HG03159 (cell line): ENCODE results near the gene GSDME.
"Not testable (repeated sequence)": the region's sequence is repeated elsewhere in the genome, so short reads cannot be mapped to it uniquely, and the experiment has no call there.

Source experiments
- ATAC-seq: cut with Tn5 transposase; IDR thresholded peaks from one replicate; pipeline ENCODE4 v1.9.1; 2021; ENCODE audit warnings: mild to moderate bottlenecking, moderate library complexity; ENCODE audit not compliant: unreplicated experiment

Gene GSDME

DNA sequence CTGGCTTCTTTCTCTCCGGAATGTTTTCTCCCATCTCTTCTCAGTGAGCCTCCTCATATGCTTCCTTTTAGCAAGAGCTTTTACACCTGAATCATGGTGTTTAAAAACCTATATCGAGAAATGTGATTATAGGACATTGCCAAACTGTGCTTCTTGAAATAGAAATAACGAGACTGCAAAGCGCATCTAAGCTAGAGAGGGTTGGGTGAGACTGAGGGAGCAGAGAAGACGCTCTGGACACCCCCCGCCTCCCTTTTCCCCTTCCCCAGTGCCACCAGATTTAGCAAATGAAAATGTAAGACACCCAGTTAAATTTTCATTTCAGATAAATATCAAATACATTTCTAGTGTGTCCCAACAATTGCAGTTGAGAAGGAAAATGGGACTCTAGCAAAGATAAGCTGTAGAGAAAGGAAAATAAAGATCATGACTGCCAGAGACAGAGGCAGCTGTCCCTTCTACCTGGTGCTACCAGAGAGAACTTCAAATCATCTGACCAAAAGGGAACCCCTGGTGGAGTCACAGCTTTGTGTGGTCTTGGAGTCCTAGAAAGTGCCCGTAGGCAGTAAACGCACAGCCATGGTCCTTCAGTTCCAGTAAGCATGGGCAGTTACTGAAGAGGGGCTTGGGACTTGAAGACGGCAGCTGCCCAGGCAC is 14.6 kb downstream of the GSDME start:
- no peak for ATAC-seq

DNA sequence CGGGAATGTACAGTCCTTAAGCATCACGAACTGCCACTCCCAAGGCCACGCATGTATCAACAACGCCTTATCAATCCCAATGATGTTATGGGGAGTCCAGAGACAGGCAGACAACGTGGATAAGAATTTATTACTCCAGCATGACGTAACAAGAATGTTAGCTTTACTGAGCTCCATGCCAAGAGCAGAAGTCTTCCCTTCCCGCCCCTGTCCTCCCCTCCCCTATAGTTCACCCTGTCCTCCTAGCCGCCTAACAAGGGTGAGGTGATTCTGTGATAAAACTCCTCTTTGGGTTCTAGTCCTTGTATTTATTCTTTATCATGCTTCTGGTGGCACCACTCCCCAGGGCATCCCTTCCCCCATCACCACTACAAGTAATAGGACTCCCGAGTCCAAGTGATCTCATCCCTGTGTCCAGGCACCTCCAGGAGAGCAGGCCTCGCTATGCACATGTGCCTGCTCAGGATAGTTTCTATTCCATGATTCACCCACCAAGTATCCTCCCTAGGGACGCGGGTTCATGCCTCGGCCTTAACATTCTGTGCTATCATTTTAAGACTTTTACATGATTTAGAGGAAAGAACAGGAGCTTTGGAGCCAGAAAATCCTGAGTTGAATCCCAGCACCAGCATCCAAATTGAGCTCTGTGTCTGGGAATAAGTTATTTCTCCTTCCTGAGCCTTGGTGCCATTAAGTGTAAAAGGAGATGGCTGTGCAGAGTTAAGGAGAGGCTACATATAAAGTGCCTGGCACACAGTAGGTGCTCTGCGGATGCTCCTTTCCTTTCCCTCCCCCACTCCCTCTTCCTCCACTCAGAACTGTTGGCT is 15.4 kb downstream of the GSDME start:
- ATAC-seq, result no peak

DNA sequence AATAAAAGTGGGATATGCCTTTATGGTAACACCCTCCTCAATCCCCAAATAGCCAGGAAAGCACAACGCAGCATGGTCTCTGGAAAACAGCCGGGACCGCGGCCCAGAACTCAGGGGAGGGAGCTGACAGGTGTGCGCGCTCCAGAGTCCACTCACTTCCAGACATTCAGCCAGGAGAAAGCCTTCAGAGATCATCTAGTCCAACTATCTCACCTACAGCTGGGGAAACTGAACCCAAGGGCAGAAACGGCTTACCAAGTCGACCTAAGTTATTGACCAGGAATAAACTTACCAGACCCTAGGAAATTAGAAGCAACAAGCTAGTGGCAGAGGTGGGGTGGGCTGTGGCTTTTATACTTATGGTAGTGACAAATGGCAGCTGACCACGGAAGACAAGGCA is 16.4 kb downstream of the GSDME start:
- no peak for ATAC-seq

DNA sequence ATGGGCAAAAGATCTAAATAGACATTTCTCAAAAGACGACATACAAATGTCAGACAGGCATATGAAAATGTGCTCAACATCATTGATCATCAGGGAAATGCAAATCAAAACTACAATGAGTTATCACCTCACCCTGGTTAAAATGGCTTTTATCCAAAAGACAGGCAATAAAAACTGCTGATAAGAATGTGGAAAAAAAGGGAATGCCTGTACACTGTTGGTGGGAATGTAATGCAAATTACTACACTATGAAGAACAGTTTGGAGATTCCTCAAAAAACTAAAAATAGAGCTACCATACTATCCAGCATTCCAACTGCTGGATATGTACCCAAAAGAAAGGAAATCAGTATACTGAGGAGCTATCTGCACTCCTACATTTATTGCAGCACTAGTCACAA is 18.0 kb downstream of the GSDME start:
- no peak for ATAC-seq

DNA sequence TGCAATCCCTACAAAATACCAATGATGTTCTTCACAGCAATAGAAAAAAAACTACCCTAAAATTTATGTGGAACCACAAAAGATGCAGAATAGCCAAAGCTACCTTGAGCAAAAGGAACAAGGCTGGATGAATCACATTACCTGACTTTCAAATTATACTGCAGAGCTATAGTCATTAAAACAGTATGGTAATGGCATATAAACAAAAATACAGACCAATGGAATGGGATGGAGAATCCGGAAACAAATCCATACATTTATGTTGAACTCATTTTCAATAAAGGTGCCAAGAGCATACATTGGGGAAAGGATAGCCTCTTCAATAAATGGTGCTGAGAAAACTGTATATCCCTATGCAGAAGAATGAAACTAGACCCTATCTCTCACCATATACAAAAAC is 18.7 kb downstream of the GSDME start:
- ATAC-seq, result no peak

DNA sequence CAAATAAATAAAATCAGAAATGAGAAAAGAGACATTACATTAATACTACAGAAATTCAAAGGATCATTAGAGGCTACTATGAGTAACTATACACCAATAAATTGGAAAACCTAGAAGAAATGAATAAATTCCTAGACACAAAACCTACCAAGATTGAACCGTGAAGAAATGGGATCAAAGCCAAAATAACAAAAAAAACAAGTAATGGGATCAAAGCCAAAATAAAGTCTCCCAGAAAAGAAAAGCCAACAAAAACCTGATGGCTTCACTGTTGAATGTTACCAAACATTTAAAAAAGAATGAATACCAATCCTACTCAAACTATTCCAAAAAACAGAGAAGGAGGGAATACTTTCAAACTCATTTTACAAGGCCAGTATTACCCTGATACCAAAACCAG is 20.0 kb downstream of the GSDME start:
- no peak for ATAC-seq

DNA sequence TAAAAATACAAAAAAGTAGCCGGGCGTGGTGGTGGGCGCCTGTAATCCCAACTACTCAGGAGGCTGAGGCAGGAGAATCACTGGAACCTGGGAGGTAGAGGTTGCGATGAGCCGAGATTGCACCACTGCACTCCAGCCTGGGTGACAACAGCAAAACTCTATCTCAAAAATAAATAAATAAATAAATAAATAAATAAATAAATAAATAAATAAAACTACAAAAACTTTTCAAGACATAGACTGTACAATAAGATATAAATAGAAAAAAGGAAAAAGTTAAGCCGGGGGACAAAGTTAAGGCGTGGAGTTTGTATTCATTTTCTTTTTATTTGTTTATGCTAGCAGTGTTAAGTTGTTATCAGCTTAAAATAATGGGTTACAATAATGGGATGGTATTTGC is 21.7 kb downstream of the GSDME start:
- not testable (repeated sequence) for ATAC-seq

DNA sequence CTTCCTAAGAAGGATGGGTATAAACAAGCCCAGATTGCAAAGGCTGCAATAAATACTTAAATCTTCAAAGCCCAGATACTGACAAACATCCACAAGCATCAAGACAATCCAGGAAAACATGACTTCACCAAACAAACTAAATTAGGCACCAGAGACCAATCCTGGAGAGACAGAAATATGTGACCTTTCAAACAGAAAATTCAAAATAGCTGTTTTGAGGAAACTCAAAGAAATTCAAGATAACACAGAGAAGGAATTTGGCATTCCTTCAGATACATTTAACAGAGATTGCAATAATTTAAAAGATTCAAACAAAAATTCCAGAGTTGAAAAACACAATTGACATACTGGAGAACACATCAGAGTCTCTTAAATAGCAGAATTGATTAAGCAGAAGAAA is 23.0 kb downstream of the GSDME start:
- no peak for ATAC-seq

DNA sequence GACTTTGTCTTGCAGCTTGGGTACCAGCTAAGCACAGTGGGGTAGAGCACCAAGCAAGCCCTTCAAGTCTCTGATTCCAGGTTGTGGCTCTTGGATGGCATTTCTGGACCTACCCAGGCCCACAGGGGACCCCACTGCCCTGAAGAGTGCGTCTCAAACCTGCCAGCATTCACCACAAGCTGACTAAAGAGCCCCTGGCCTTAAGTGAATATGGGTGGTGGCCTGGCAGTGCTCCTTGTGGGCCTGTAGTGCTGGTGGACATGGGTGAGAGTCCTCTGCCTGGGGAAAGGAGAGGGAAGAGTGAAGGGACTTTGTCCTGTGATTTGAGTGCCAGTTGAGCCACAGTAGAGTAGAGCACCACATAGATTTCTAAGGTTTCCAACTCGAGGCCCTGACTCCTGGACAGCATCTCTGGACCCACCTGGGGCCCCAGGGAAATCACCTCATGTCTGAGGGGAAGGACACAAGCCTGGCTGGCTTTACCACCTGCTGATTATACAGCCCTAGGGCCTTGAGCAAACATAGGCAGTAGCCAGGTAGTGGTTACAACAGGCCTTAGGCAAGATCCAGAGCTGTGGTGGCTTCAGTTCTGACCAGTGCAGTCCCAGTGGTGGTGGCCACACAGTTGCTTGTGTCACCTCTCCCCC is 23.7 kb downstream of the GSDME start:
- ATAC-seq, result peak; percentile 5

DNA sequence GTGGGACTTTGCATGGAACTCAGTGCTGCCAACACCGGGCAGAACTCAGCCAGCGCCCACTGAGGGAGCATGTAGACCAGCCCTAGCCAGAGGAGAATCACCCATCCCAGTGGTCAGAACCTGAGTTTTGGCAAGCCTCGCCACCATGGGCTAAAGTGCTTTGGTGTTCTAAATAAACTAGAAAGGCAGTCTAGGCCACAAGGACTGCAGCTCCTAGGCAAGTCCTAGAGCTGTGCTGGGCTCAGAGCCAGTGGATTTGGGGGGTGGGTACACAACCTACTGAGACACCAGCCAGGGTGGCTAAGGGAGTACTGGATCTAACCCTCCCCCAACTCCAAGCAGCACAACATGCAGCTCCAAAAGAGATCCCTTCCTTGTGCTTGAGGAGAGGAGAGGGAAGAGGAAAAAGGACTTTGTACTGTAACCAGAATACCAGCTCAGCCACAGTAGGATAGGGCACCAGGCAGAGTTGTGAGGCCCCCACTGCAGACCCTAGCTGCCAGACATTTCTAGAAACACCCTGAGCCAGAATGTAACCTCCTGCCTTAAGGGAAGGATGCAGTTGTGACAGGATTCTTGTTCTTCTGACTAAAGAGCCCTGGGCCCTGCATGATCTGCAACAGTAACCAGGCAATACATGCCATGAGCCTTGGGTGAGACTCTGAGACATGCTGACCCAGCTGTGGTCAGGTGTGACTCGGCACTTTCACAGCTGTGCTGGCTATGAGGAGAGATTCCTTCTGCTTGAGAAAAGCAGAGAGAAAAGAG is 24.4 kb downstream of the GSDME start:
- peak; percentile 65 for ATAC-seq

DNA sequence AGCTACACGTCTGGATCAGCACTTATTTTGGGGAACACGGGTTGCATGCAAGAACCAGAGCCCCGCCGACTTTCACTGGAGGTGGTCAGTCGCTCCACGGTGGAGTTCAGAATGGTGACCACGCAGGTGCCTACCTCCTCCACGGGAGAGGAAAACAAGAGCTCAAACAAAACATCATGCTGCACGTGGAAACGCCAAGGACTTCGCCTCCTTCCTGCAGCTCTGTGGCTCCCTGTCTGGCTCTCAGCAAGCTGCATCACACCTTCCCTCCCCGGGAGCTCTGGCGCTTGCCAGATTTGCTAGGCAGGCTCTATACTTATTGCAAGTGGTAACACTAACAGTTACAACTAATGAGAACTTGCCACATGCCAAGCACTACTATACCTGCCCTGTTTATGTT is 26.0 kb downstream of the GSDME start:
- no peak for ATAC-seq

DNA sequence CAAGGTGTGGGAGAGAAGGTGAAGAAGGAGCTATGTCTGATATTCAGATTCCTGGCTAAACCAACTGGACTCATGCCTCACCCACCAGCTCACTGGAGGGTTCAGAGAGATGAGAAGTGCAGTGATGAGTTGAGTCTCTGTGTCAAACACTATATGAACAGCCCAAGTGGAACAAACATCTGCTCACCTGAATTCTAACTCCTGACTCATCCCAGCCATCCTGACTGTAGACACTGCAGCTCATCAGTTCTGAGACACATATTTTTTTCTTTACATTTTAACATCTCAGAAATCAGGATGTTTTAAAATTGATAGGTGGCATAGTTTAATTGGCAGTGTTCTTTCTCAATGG is 27.3 kb downstream of the GSDME start:
- ATAC-seq, result no peak

DNA sequence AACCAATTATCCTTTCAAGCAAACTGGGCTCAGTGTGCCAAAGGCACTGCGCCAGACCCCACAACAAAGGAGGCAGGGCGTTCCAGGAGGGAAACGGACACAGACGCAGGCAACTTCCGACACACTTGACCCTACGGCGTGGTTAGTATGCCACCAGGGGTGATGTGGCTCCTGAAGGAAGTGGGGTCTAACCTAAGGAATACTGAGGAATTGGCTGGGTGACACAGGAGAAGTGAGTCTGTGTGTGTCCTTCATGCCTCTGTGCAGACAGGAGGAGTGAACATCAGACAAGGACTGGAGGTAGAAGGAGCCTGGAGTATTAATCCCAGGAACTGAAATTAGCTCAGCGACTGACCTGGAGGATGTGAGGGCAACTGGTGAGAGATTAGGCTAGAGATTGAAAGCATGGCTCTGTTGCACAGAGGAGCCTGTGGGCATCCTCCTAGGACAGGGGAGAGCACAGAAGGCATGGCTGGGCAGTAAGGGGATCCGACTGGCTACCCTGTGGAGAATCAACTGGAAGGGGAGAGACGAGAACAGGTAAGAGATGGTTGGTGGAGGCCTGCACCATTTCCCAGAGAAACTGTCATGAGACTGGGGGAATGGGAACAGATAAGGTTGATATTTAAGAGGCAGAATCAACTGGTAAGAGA is 27.8 kb downstream of the GSDME start:
- ATAC-seq, result no peak

DNA sequence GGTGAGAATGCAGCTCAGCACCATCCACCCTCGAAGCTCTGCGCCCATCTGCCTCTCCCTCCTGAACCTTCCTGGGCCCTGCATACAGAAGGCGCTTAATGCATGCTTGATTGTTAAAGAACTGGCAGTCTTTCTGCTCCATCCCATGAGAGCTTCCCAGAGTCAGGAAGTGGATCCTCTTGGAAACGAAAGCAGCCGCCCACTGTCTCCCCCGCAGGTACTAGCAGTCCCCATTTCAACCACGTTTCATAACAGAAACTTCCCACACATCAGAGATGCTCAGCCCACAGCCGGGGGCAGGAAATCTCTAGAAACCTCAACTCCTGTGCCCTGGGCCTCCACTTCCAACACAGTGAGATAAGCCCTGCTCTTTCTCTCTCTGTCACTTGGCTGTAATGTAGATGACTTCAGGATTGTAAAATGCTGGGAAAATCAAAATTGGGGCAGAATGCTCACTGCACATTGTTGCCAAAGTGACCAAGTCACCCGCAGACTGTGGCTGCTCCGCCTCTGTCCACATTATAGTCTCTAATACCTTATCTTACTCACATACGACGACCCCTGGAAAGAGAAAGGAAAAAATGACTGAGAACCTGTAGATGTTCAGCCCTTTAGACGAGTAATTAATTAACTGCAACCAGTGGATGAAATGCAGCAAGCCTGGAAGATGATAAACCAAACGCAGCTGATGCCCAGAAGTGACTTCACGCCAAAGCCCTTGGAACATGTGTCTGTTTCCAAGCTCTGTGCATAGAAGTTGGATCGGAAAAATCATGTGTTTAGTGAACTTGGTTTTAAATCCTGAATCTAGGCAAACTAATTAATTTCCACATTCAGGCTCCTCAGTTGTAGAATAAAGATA is 28.5 kb downstream of the GSDME start:
- no peak for ATAC-seq

DNA sequence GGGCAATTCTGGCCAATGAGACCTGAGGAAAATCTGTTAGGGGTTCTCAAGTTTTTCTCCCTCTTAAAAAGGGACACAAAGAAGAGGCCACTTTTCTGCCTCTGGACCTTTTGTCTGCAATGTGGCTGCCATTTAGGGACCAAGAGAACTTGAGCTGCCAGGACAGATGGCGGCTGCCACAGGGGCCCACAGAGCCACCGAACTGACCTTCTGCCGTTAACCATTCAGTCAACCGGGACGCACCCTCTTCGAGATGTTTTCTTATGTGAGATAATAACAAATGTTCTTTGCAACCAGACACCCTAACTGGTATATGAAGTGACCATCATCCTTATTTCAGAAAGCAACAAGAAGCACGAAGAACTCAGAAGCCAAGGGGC is 29.2 kb downstream of the GSDME start:
- no peak for ATAC-seq

DNA sequence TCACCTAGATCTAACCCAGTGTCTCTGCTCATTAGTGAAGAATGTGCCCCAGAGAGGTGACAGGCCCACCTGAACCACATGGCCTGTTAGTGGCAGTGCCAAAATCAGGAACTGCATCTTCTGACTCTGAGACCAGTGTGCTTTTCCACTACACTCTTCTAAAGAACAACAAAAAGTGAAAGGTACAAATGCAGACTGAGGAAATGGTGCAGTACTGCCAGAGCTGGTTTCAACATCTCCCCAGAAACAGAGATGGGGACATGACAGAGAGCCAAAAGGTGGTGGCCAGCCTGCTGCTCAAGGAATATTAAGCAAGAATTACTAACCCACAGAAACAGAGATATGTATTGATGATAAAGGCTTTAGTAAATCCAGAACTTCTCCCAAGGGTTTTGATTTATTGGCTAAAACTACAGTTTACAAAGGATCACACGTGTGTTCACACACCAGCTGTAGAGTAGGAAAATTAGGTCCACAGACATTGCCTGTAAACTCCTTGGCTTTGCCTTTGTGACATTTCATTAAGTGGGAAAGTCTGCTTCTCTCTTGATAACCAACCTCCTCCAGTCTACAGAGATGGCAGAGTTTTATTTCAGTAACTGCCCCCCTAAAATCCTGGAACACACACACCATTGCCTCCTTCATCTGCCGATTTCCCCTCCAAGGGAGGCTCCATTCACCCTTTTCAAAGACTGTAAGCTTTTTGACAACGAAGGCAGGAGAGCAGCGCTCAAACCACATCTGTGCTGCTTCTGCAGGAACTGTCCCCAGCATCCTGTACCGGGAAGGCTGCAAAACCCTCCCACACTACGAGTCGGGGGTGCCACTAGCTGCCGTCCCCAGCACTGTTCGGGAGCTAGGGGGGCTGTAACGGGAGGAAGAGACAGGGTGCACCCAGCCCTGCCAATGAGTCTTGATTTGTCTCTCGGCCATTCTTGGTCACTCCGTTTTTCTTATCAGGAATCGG is 29.8 kb downstream of the GSDME start:
- ATAC-seq, result peak; percentile 78

DNA sequence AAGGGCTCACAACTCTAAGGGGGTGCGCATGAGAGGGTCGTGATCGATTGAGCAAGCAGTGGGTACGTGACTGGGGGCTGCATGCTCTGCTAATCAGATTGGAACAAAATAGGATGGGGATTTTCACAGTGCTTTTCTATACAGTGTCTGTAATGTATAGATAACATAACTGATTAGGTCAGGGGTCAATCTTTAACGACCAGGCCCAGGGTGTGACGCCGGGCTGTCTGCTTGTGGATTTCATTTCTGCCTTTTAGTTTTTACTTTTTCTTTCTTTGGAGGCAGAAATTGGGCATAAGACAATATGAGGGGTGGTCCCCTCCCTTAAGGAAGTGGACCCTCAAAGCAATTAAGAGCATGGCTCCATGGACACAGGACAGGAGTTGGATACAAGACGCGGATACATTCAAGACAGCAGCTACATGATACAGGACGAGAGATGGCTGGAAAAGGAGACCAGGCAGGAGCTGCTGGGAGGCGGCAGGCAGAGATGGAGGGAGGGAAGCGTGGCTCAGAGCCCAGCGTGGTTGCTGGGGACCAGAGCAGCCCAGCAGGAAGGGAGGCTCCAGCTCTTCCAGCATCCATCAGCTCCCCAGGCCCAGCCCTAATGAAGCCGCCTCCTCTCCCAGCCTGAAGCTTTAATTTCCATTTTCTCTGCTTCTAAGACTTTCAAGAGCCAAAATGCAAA is 31.6 kb downstream of the GSDME start:
- no peak for ATAC-seq

DNA sequence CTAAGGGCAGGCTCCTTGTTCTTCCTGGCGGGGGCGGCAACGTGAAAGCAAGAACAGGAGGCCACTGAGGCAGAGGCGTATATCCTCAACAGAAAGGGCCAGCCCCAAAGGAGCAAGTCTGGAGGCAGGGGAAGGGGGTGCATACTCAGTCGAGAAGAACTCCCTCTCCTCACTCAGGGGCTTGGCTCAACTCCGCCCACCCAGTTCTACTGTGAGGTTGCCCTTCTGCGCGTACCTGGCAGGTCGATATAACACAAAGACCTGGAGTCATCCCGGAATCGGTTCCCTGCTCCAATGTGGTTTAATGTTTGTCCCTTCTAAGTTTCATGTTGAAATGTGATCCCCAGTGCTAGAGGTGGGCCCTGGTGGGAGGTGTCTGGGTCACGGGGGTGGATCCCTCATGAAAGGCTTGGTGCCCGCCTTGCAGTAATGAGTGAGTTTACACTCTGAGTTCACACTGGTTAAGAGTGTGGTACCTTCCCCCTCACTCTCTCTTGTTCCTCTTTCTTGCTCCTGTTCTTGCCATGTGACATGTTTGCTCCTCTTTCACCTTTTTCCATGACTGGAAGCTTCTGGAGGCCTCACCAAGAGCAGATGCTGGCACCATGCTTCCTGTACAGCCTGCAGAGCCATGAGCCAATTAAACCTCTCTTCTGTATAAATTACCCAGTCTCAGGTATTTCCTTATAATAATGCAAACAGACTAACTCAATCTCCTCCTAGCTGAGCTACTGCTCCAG is 32.6 kb downstream of the GSDME start:
- ATAC-seq, result no peak
